Astrocyte (in vitro differentiated cells and primary cell): ENCODE measurements around the gene NRIP1. TPM values are rescaled to one million over a fixed set of nuclear protein-coding genes. Genes with fewer than 3 reads are reported as not detected.

Source experiments
- DNase-seq: peaks from one replicate; pipeline ENCODE4 v3.0.0-alpha.2; 2010; ENCODE audit warnings: low read depth
- FAIRE-seq: peaks from 2 replicates; lab custom pipeline; 2011; peaks lifted over from hg19 to GRCh38; lab: Jason Lieb, UNC
- H2AFZ ChIP-seq: 2 replicates; pipeline ENCODE4 v1.6.0; 2012; ENCODE audit warnings: low read depth, low read length, inconsistent platforms
- H3K27ac ChIP-seq: 2 replicates; pipeline ENCODE4 v1.5.1; 2011; ENCODE audit warnings: low read depth, low read length, inconsistent platforms
- H3K27me3 ChIP-seq: 2 replicates; pipeline ENCODE4 v1.6.0; 2011; ENCODE audit warnings: low read length, inconsistent platforms; ENCODE audit not compliant: insufficient read depth
- H3K36me3 ChIP-seq: 2 replicates; pipeline ENCODE4 v1.5.1; 2011; ENCODE audit warnings: low read length, inconsistent platforms; ENCODE audit not compliant: insufficient read depth
- H3K4me1 ChIP-seq: 2 replicates; pipeline ENCODE4 v1.5.1; 2011; ENCODE audit warnings: low read length, inconsistent platforms; ENCODE audit not compliant: insufficient read depth
- H3K4me2 ChIP-seq: 2 replicates; pipeline ENCODE4 v1.6.0; 2012; ENCODE audit warnings: low read length, inconsistent platforms
- H3K4me3 ChIP-seq: 2 replicates; pipeline ENCODE4 v1.5.1; 2011; ENCODE audit warnings: low read depth, mild to moderate bottlenecking, low read length, inconsistent platforms; ENCODE audit not compliant: insufficient read depth
- H3K79me2 ChIP-seq: 2 replicates; pipeline ENCODE4 v1.6.0; 2012; ENCODE audit warnings: mild to moderate bottlenecking, low read length, inconsistent platforms; ENCODE audit not compliant: insufficient read depth
- H3K9ac ChIP-seq: 2 replicates; pipeline ENCODE4 v1.6.0; 2012; ENCODE audit warnings: mild to moderate bottlenecking, low read length, inconsistent platforms
- H3K9me3 ChIP-seq: 2 replicates; pipeline ENCODE4 v1.5.1; 2012; ENCODE audit warnings: low read depth, mild to moderate bottlenecking, low read length, inconsistent platforms; ENCODE audit not compliant: insufficient read depth
- H4K20me1 ChIP-seq: 2 replicates; pipeline ENCODE4 v1.6.0; 2012; ENCODE audit warnings: low read length, inconsistent platforms; ENCODE audit not compliant: insufficient read depth
- H3K27ac Mint-ChIP-seq: one replicate; pipeline ENCODE4 v1.8.0; 2021; ENCODE audit warnings: mild to moderate bottlenecking, mixed read lengths; ENCODE audit not compliant: unreplicated experiment
- H3K27me3 Mint-ChIP-seq: one replicate; pipeline ENCODE4 v1.8.0; 2021; ENCODE audit warnings: low read depth, mixed read lengths; ENCODE audit not compliant: unreplicated experiment
- H3K36me3 Mint-ChIP-seq: one replicate; pipeline ENCODE4 v1.8.0; 2021; ENCODE audit warnings: low read depth, mixed read lengths; ENCODE audit not compliant: unreplicated experiment
- H3K4me1 Mint-ChIP-seq: one replicate; pipeline ENCODE4 v1.8.0; 2021; ENCODE audit warnings: low read depth, mixed read lengths; ENCODE audit not compliant: unreplicated experiment
- H3K4me3 Mint-ChIP-seq: one replicate; pipeline ENCODE4 v1.8.0; 2021; ENCODE audit warnings: mild to moderate bottlenecking, moderate library complexity, mixed read lengths; ENCODE audit not compliant: unreplicated experiment
- H3K9me3 Mint-ChIP-seq: one replicate; pipeline ENCODE4 v1.8.0; 2021; ENCODE audit warnings: mild to moderate bottlenecking, mixed read lengths; ENCODE audit not compliant: unreplicated experiment
- CTCF ChIP-seq: IDR thresholded peaks from 2 replicates; pipeline ENCODE4 v1.5.1; 2011; ENCODE audit warnings: low read depth, mild to moderate bottlenecking, inconsistent platforms, low read length, moderate library complexity; ENCODE audit not compliant: insufficient read depth
- EZH2 ChIP-seq: IDR thresholded peaks from 2 replicates; pipeline ENCODE4 v1.6.1; 2012; ENCODE audit warnings: mild to moderate bottlenecking, low read length, inconsistent platforms; ENCODE audit not compliant: insufficient read depth
- total RNA-seq: library from RNA; stranded (reverse); gene quantifications from 2 replicates; pipeline ENCODE4 v1.2.1, GENCODE V29; 2021

The NRIP1 gene
- total RNA-seq, 1 donor from 2014 or later: 55.5 TPM

- Histone ChIP-seq H3K4me1 (no peaks in the 10 kb centered on the region), H3K9me3 (no peaks in the 10 kb centered on the region), H3K36me3 (no peaks in the 10 kb centered on the region), H4K20me1 (peaks cover 28% of the 10 kb centered on the region), H3K27me3 (no peaks in the 10 kb centered on the region), H3K79me2 (peaks cover 82% of the 10 kb centered on the region), H3K27ac (no peak overlapping the region), H2AFZ (no peak overlapping the region), H3K4me3 (no peak overlapping the region), H3K4me2 (no peak overlapping the region), H3K9ac (no peak overlapping the region)
- Mint-ChIP-seq H3K9me3 (no peaks in the 10 kb centered on the region), H3K27me3 (no peaks in the 10 kb centered on the region), H3K4me3 (no peak overlapping the region), H3K36me3 (peaks cover 2% of the 10 kb centered on the region), H3K27ac (no peak overlapping the region), H3K4me1 (peaks cover 3% of the 10 kb centered on the region)
- no peak for DNase-seq
- TF ChIP-seq CTCF: no peak
- no peak for TF ChIP-seq EZH2
- no peak for FAIRE-seq
Observed at GRCh38 chr21:14977814-14978213, 87.0 kb downstream of the NRIP1 start.

DNA sequence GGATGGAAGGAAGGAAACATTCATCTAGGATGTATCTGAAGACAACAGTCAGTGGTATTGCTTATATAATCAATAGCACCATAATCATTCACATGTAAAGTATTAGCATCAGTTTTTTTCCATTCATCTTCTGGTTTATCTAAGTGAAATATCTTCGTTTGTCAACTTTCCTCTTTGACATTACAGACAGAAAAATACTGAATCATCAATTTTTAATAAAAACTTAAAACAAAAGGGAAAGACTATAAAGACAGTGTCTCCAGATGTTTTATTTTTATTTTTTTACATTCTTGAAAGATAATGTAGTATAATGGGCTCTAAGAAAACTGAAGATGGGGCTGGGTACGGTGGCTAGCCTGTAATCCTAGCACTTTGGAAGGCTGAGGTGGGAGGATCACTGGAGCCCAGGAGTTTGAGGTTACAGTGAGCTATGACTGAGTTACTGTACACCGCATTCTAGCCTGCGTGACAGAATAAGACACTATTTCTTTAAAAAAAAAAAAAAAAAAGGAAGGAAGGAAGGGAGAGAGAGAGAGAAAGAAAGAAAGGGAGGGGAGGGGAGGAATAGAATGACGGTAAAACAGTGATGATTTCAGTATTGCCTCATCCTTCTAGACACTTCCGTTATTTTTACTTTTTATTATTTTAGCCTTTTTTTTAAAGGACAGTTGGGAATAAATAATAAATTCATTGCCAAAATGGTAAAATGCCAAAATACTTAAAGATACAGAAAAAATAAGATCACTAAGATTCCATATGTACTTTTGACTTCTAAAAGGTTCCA, 89.5 kb downstream of the NRIP1 start:
- H3K36me3 Mint-ChIP-seq: no peaks in the 10 kb centered on the region
- Histone ChIP-seq H3K4me3 (no peak overlapping the region), H3K9me3 (no peaks in the 10 kb centered on the region), H3K4me2 (no peak overlapping the region), H3K27ac (no peak overlapping the region), H3K27me3 (no peaks in the 10 kb centered on the region), H3K9ac (no peak overlapping the region), H3K79me2 (peaks cover 81% of the 10 kb centered on the region), H3K36me3 (no peaks in the 10 kb centered on the region), H3K4me1 (no peaks in the 10 kb centered on the region), H4K20me1 (peaks cover 16% of the 10 kb centered on the region), H2AFZ (no peak overlapping the region)
- no peaks in the 10 kb centered on the region for H3K27me3 Mint-ChIP-seq
- no peak for TF ChIP-seq CTCF
- TF ChIP-seq EZH2: no peak
- H3K4me3 Mint-ChIP-seq: no peak overlapping the region
- no peaks in the 10 kb centered on the region for H3K4me1 Mint-ChIP-seq
- FAIRE-seq (no peak), DNase-seq (no peak)
- H3K27ac Mint-ChIP-seq: peak overlapping the region; percentile 80
- no peaks in the 10 kb centered on the region for H3K9me3 Mint-ChIP-seq

- H3K36me3 ChIP-seq: peaks cover 7% of the 10 kb centered on the region
- Mint-ChIP-seq H3K4me1 (peaks cover 12% of the 10 kb centered on the region), H3K27me3 (no peaks in the 10 kb centered on the region), H3K27ac (no peak overlapping the region), H3K9me3 (no peaks in the 10 kb centered on the region), H3K36me3 (no peaks in the 10 kb centered on the region), H3K4me3 (no peak overlapping the region)
- no peak overlapping the region for H3K9ac ChIP-seq
- no peaks in the 10 kb centered on the region for H3K4me1 ChIP-seq
- no peak for TF ChIP-seq EZH2
- no peak for TF ChIP-seq CTCF
- H3K4me3 ChIP-seq: no peak overlapping the region
- peaks cover 68% of the 10 kb centered on the region for H3K79me2 ChIP-seq
- FAIRE-seq (no peak), DNase-seq (no peak)
- no peak overlapping the region for H2AFZ ChIP-seq
- no peaks in the 10 kb centered on the region for H3K9me3 ChIP-seq
- no peak overlapping the region for H3K4me2 ChIP-seq
- H3K27me3 ChIP-seq: no peaks in the 10 kb centered on the region
- no peak overlapping the region for H3K27ac ChIP-seq
- peaks cover 16% of the 10 kb centered on the region for H4K20me1 ChIP-seq
Observed at GRCh38 chr21:14972678-14973077, 92.1 kb downstream of the NRIP1 start.
